Coronary artery (tissue), 2 donors: ENCODE data around the gene TWIST2.

Source experiments
- DNase-seq: peaks from one replicate; pipeline ENCODE4 v3.0.0-alpha.2; 2017; ENCODE audit warnings: low spot score
- H3K27ac ChIP-seq, 2 donors: fragments of 200-600 bp; sonication (generic); one replicate each; pipeline ENCODE4 v1.5.1; 2016 to 2019
- H3K4me3 ChIP-seq: fragments of 200-600 bp; sonication (generic); 2 replicates; pipeline ENCODE4 v1.5.1; 2016; ENCODE audit warnings: mild to moderate bottlenecking, moderate library complexity
- CTCF ChIP-seq: fragments of 200-600 bp; sonication (generic); IDR thresholded peaks from one replicate; pipeline ENCODE4 v1.5.1; 2019; ENCODE audit warnings: antibody characterized with exemption

TWIST2 gene

GRCh38 chr2:238875471-238876231 lies 27.8 kb downstream of the TWIST2 start:
- no peak for TF ChIP-seq CTCF
- H3K27ac ChIP-seq: peak overlapping the region; percentile 32 to 76
- H3K4me3 ChIP-seq: peak overlapping the region; percentile 0
- peak; percentile 77 for DNase-seq

DNA sequence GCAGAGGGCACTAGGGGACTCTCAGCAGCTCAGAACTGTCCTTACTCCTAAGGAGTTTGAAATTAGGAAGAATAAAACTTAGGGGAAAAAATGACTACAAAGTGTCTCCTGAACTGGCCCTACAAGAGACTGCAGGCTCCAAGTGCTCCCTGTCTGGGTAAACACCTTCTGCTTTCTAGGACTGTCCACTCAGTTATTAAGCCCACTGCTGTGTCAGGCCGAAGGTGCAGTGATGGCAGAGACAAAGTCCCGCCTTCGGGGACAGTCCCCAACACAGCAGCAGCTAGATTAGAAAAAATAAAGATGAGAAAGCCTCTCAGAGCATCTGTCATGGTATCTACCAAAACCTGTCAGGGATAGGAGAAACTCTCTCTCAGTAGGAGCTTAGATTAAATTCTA lies 28.3 kb downstream of the TWIST2 start:
- Histone ChIP-seq H3K4me3 (peak overlapping the region; percentile 0), H3K27ac (peak overlapping the region; percentile 32 to 76)
- peak; percentile 66 for DNase-seq
- TF ChIP-seq CTCF: no peak

DNA sequence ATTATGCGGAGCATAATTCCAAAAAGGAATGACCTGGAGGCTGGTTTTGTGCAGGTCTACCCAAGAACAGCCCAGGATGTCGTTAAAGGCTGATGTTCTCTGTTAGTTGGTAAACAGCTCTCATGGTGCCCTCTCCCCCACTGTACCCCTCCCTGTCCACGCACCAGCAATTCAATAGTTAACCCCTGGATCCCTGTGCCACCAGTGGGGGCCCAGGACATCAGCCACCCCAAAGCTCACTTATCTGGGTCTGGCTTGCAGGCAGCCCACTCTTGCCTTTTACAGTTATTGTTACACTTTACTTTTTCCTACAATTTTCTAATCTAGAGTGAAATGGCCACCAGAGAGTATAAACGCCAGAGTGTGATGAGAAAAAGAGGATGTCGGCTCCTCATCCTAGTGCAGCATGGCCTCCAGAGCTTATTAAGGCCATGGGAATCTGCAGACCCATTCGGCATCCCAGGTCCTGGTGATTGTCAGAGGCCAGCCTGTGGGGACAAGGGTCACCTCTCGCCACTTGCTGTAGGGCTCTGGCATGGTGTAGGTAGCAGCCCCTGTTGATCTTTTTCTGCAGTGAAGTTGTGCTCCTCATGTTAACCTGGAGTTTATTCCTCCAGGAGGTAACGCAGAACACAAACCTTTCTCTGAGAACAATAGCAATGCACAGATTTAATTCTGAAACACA lies 30.3 kb downstream of the TWIST2 start:
- no peak overlapping the region for H3K27ac ChIP-seq
- DNase-seq: no peak
- no peak for TF ChIP-seq CTCF
- no peak overlapping the region for H3K4me3 ChIP-seq

GRCh38 chr2:238879043-238879442 lies 31.2 kb downstream of the TWIST2 start:
- TF ChIP-seq CTCF: no peak
- H3K27ac ChIP-seq: no peak overlapping the region
- H3K4me3 ChIP-seq: no peak overlapping the region
- no peak for DNase-seq

DNA sequence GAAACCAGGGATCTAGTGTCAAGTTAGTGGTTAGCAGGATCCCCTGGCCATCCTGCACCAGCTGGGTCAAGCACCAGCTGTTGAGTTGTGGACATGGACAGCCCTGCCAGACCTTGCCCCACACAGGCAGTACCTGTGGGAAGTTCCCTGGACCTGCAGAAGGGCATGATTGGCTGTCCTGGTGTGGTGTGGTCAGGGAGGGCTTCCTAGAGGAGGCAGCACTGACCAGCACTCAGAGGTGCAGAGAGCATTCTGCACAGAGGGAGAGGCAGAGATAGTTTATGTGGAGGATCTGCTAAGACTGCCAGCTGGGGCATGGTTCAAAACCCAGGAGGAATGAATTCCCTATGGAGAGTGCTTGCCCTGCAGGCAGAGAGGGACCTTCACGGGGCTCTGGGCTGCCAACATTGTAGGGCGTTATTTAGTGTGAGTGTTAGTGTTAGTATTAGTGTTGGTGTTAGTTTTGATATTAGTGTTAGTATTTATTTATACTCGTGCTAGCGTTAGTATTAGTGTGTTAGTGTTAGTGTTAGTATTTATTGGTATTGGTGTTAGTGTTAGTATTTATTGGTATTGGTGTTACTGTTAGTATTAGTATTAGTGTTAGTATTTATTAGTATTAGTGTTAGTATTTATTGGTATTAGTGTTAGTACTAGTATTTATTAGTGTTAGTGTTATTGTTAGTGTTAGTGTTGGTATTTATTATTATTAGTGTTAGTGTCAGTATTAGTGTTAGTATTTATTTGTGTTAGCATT lies 31.9 kb downstream of the TWIST2 start:
- TF ChIP-seq CTCF: no peak
- DNase-seq: no peak
- H3K27ac ChIP-seq: no peak overlapping the region
- no peak overlapping the region for H3K4me3 ChIP-seq

DNA sequence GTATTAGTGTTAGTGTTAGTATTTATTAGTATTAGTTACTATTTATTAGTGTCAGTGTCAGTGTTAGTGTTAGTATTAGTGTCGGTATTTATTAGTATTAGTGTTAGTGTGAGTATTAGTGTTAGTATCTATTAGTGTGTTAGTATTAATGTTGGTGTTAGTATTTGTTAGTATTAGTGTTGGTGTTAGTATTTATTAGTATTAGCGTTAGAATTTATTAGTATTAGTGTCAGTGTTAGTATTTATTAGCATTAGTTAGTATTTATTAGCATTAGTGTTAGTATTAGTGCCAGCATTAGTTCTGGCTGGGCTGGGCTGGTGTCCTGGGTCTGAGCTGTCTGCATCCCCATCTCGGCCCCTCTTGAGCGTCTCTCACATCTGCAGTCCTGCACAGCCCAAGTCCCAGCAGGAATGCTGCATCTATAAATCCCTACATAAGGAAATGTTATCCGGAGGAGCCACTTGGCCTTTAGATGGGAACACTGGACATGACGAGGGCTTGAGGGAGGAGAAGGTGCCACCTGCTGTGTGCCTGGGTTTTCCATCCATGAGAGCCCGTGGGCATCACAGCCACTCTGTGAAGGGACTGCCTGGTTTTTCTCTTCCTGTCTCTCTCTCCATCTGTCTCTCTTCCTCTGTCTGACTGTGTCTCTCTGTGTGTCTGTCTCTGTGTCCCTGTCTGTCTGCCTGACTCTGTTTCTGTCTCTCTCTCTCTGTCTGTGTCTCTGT lies 33.6 kb downstream of the TWIST2 start:
- no peak for DNase-seq
- Histone ChIP-seq H3K4me3 (no peak overlapping the region), H3K27ac (no peak overlapping the region)
- no peak for TF ChIP-seq CTCF
